Measurements from ENCODE around the gene TMEM183A. TPM values are rescaled to one million over a fixed set of nuclear protein-coding genes. Genes with fewer than 3 reads are reported as not detected.

TMEM183A gene
- total and polyA plus RNA-seq, 2 donors (not counting 1 experiment from before 2014, with no cell fraction given) = 61.2 to 65.2 TPM

DNA sequence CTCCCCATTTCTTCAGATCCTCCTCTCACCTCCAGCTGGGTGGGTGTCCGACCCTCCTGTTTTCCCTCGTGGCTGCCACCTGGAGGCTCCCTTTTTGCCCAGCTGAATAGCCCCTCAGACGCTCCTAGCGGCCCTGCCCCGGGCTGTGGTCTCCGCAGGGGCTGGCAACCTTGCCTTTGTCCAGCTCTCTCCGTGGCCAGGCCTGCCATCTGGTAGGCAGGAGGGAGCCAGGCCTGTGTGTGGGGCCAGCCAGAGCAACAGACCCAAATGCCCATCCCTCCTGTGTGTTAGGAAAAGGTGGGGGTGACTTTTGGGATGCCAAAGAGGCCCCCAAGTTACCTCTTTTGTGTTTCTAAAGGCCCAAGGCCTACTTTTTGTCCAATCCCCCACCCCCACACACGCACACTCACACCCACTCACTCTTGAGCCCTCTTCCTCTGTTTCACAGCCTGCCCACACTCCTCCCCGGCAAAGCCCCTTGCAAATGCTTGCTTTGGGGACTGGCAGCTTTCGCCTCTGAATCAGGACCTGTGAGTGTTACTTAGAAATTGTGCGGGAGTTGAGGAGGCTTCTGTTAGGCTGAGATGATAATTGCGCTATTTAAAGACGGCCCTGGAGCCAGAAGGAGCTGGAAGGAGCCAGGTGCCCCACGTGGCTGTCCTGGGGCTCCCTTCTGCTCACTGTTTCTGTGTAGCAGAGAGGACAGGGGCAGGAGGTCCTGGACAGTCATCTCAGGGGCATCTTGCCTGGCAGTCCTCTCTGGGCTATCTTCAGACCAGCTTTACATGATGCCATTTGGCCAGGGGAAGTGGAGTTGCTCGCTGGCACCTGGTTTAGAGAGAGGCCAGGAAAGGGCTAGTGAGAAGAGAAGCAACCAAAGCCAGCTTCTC is 28.2 kb downstream of the TMEM183A start:
- intact Hi-C loops (cut with micrococcal nuclease) = no loop called here

More for the DNA sequence above, 28.2 kb downstream of the TMEM183A start:
- Histone ChIP-seq H3K36me3 (replicated peaks in 1 of 2; ENCODE audit: control extremely low read depth in 1 of 2, control insufficient read depth in 1 of 2, extremely low read depth in 1 of 2, insufficient read depth in 2 of 2, low read length in 1 of 2) (no peaks in the 10 kb centered on the region), H3K27me3 (replicated peaks in 1 of 4; ENCODE audit: control extremely low read depth in 1 of 4, control insufficient read depth in 3 of 4, insufficient read depth in 4 of 4, low read length in 3 of 4) (peaks cover 0 to 13% (median 2%) of the 10 kb centered on the region in 4 experiments), H3K27ac (ENCODE audit: low read length in 2 of 2) (no peak overlapping the region), H3K79me2 (ENCODE audit: control insufficient read depth, insufficient read depth, low read length) (no peaks in the 10 kb centered on the region), H3K4me2 (replicated peaks; ENCODE audit: low read depth, low read length, poor library complexity, severe bottlenecking) (no peak overlapping the region), H3K4me3 (ENCODE audit: control extremely low read depth in 1 of 5, extremely low read depth in 1 of 5, insufficient read depth in 1 of 5, low read depth in 2 of 5, low read length in 4 of 5) (no peak overlapping the region), H4K20me1 (ENCODE audit: control insufficient read depth, insufficient read depth, low read length, poor library complexity, severe bottlenecking) (no peaks in the 10 kb centered on the region), H3K9me3 (ENCODE audit: control extremely low read depth in 1 of 3, control insufficient read depth in 2 of 3, insufficient read depth in 1 of 3, low read length in 2 of 3) (no peaks in the 10 kb centered on the region), H3K9ac (ENCODE audit: low read length) (no peak overlapping the region), H3K4me1 (ENCODE audit: control insufficient read depth in 2 of 2, insufficient read depth in 2 of 2, low read length in 2 of 2) (peaks cover 0 to 2% of the 10 kb centered on the region in 2 donors), H2AFZ (ENCODE audit: insufficient read depth, low read depth, low read length, poor library complexity, severe bottlenecking) (no peak overlapping the region)
- POLR2A ChIA-PET = interaction anchor here (0.7 kb wide), 1 partner anchor 1993 kb away, joined by 6 read pairs; no protein-coding TSS in a partner anchor
- WGBS (ENCODE audit: insufficient coverage) = 88% methylated on average over 13 of the region's 15 CpGs
- Mint-ChIP-seq H3K27me3 (peaks cover 12% of the 10 kb centered on the region), H3K4me1 (peaks cover 1% of the 10 kb centered on the region), H3K4me3 (no peak overlapping the region), H3K27ac (no peak overlapping the region), H3K9me3 (ENCODE audit: insufficient read depth) (no peaks in the 10 kb centered on the region)
- TF ChIP-seq, protein P1, sequence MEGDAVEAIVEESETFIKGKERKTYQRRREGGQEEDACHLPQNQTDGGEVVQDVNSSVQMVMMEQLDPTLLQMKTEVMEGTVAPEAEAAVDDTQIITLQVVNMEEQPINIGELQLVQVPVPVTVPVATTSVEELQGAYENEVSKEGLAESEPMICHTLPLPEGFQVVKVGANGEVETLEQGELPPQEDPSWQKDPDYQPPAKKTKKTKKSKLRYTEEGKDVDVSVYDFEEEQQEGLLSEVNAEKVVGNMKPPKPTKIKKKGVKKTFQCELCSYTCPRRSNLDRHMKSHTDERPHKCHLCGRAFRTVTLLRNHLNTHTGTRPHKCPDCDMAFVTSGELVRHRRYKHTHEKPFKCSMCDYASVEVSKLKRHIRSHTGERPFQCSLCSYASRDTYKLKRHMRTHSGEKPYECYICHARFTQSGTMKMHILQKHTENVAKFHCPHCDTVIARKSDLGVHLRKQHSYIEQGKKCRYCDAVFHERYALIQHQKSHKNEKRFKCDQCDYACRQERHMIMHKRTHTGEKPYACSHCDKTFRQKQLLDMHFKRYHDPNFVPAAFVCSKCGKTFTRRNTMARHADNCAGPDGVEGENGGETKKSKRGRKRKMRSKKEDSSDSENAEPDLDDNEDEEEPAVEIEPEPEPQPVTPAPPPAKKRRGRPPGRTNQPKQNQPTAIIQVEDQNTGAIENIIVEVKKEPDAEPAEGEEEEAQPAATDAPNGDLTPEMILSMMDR (IDR thresholded peaks at IDR 0.05) = no peak
- no peak for TF ChIP-seq EZH2 (IDR thresholded peaks at IDR 0.05; ENCODE audit: borderline replicate concordance, insufficient read depth, low read depth, low read length, poor library complexity, severe bottlenecking)
- no peak for DNase-seq
- ATAC-seq (ENCODE audit: low read depth) = no peak
- CTCF ChIA-PET = interaction anchor here (0.5 to 0.7 kb wide), 3 partner anchors 181 to 637 kb away, joined by 3 read pairs; no protein-coding TSS in a partner anchor
